GM19035 (cell line): ENCODE data around the gene ITPR2.

Experiments
- ATAC-seq: cut with Tn5 transposase; IDR thresholded peaks from one replicate; pipeline ENCODE4 v1.9.1; 2021; ENCODE audit not compliant: unreplicated experiment

Gene ITPR2

GRCh38 chr12:26580619-26581018, 252.4 kb downstream of the ITPR2 start:
- ATAC-seq: no peak

- no peak for ATAC-seq
Observed at GRCh38 chr12:26576266-26576665, 256.7 kb downstream of the ITPR2 start.

DNA sequence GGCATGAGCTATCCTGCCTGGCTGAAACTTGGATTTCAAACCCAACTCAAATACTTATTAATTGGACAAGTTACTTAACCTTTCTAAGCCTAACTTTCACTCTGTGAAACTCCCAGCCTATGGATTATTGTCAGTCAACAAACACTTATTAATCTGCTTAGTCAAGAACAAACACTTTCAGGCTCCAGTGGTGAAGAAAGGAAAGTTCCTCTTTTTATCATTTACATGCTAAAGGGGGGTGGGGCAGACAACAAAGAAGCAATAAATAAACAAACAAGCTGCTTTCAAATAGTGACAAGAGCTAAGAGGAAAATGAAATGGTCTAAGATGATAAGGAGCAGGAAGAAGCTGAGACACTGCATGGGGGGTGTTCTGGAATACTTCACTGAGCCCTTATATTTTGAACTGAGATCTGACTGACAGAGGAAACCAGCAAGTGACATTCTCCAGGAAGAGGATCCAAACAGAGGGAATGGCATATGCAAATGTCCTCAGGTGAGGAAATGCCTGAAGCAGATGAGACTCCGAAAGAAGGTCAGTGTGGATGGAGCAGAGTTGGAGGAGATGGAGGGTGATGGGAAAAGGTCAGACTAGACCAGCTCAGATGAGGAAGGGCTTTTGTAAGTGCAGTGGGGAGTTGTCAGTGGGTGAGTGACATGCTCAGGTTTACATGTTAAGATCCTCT, 259.6 kb downstream of the ITPR2 start:
- ATAC-seq: no peak

GRCh38 chr12:26572137-26572536, 260.9 kb downstream of the ITPR2 start:
- ATAC-seq: no peak

DNA sequence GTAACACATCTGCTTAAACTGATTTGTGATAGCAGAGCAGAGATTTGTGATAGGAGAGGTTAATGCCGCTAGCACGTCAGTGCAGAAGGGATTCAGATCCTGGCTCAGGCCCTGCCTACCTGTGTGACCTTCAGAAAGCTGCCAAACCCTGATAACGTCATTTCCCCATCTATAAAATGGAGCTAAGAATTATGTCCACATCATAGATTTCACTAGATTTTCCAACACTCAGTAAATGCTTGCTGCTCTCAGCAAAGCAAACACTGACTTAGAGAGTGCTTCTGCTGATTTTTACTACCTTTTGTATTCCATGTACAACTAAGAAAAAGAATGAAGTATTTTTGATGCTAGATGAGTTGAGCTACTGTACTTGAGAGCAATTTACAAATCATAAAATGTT, 261.4 kb downstream of the ITPR2 start:
- no peak for ATAC-seq

- no peak for ATAC-seq
Observed at GRCh38 chr12:26567126-26567525, 265.9 kb downstream of the ITPR2 start.

DNA sequence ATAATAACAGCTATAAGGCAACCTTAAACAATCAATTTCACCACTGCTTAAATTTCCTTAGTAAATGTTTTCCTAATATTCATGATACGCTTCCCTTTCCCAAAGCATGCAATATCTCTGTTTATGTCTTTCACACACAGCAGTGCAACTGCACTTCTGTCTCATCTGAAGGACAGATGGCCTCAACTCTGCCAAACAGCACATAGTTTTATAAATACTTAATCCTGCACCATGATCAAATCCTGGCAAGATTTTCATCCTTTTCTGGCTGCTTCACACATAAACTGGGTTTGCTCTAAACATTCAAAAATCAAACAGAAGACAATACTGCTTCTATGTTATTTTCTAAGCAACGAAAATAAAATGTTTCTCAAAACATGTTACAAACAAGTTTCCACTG, 266.3 kb downstream of the ITPR2 start:
- ATAC-seq: no peak

- ATAC-seq: no peak
Observed at GRCh38 chr12:26566186-26566585, 266.8 kb downstream of the ITPR2 start.

- no peak for ATAC-seq
Observed at GRCh38 chr12:26564391-26564790, 268.6 kb downstream of the ITPR2 start.

- ATAC-seq: no peak
Observed at GRCh38 chr12:26563552-26563951, 269.4 kb downstream of the ITPR2 start.

- ATAC-seq: no peak
Observed at GRCh38 chr12:26557326-26557725, 275.7 kb downstream of the ITPR2 start.

GRCh38 chr12:26556916-26557315, 276.1 kb downstream of the ITPR2 start:
- ATAC-seq: no peak

GRCh38 chr12:26555139-26555538, 277.9 kb downstream of the ITPR2 start:
- no peak for ATAC-seq

DNA sequence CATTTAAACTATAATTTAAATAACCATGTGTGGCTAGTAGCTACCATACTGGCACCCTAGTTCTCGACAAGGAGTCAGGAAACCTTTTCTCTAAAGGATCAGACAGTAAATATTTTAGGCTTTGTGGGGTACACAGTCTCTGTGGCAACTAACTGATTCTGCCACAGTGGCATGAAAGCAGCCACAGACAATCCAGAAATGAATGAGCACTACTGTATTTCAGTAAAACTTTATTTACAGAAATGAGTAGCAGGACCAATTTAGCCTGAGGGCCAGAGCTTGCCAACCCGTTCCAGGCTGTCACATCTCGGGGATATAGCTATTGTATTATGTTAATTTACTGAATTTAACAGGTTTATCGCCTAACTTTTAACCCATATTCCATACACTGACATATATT, 278.7 kb downstream of the ITPR2 start:
- no peak for ATAC-seq

DNA sequence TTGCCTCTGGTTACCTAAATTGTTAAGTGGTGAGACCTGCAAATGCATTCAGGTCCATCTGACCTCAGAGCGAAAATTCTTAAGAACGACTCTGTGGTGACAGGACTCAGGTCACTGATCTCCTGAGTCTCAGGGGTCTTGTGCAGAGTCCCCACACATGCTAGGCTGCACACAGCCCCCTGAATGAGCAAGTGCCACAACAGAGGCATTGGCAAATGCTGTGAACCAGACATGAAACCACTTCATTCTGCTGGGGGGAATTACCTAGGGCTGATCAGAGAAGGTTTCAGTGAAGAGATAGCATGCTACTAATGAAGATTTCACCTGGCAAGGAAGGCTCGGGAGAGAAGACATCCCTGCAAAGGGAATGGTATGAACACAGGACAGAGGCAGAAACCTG, 281.6 kb downstream of the ITPR2 start:
- ATAC-seq: no peak

GRCh38 chr12:26548227-26548626, 284.8 kb downstream of the ITPR2 start:
- no peak for ATAC-seq

- ATAC-seq: no peak
Observed at GRCh38 chr12:26546535-26547314, 286.3 kb downstream of the ITPR2 start.

- ATAC-seq: no peak
Observed at GRCh38 chr12:26539131-26539530, 293.9 kb downstream of the ITPR2 start.

DNA sequence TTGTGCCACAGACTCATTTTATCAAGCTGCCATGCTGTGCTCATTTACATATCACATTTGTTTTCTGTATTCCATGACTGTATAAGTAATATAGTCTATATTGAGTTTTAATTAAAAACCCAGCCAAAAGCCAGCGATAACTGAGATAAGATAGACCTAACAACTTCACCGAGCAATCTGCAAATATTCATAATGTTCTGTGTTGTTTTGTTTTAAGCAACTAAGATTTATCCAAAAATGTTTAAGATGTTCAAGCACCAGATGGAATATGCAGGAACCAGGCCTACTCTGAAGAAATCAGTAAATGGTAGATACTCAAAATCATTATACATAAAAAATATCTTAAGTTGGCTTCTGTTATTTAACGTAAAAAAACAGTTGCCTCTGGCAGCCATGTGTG, 295.3 kb downstream of the ITPR2 start:
- ATAC-seq: no peak

DNA sequence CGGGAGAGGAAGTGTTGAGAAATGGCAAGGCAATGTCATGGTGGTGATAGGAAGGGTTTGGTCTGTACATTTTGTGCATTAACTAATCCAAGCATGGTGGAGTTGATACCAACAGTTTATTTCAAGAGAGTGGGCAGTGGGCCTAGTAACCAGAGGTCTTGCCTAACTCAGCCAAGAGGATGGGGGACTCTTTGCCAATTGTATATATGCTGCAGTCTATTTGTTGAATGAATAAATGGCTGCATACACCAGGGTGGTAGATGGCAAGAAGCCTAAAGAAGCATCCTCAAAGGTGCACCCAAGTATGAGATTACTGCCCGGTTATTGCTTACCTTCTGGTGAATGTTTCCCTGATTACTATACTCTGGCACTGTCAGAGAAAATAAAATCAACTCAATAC, 295.9 kb downstream of the ITPR2 start:
- no peak for ATAC-seq

- ATAC-seq: no peak
Observed at GRCh38 chr12:26535826-26536225, 297.2 kb downstream of the ITPR2 start.

DNA sequence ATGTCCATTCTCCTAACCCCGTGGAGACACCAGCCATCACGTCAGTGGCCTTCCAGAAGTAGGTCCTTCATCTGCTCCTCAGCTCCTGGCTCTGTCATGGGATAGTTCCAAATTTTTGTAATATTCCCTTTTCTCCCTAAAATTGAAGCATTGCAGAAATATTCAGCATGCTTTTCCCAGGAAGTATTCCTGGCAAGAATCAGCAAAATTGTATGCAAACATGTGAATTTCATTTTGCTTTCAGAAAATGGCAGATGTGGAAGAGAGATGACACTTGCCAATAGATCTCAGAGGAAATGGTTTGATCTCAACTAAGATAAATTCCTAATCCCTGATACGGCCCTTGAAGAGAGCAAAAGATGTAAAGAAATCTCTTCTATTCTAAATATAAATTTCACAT, 298.9 kb downstream of the ITPR2 start:
- no peak for ATAC-seq

- no peak for ATAC-seq
Observed at GRCh38 chr12:26533211-26533610, 299.8 kb downstream of the ITPR2 start.
